NCI-H2171 (cell line): Measurements from ENCODE around the gene SCIN.
"Not testable (repeated sequence)": the region's sequence is repeated elsewhere in the genome, so short reads cannot be mapped to it uniquely, and the experiment has no call there.

Experiments
- DNase-seq: peaks from one replicate; lab custom pipeline; 2025; lab: John Stamatoyannopoulos, UW

The SCIN gene

DNA sequence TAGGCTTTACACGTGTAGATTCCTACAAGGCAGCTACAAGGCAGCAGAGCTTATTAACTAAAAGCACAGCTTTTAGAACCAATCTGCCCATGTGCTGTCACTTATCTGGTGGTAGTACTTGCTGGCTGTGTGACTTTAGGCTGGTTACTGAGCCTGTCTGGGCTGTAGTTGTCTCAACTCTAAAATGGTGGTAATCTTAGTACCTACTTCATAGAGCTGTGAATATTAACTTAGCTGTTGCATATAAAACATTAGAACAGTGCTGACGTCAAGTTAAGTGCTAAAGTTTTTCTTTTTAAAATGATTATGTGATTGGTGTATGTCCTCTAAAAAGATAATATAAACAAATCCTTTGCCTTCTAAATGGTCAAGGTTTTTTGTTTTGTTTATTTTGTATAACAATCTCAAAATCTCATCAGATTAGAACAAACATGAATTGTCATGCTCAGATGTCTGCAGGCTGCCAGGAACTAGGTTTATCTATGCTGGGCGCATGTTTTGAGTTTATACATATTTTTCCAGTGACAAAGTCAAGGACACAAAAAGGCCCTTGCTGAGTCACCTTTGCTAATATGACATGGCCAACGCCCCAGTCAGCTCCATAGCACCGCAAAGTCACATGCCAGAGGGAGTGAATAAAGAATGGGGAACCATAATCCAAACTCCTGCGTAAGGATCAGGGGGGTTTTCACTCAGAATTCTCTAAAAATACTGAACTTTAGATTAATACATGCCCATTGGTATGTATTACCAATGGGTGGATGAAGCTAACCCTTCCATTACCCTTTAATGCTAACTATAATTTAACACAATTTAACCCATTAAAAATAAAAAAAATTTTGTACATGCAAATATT is 77.1 kb downstream of the SCIN start:
- DNase-seq = no peak

DNA sequence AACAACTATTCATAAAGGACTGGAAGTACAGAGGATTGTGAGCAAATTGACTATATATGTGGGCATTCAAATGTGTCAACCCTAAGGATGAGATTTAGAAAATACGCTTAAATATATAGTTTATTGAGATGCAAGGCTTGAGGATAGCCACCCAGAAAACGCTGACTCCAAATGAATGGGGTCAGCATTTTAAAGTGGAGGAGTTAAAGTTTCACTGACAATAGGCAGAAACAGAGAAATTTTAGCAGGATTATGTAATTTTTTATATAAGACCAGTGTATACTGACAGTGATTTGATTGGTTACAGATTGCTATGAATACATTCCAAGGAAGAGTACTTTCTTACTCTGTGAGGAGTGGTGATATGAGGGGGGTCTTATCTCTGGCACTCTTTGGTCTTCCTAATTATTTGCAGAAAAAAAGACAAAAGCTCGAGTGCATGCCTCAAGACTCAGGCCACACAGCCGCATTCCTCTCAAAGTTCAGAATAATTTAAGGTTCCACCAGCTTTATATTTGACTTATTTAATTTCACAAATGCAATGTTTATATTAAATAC is 78.3 kb downstream of the SCIN start:
- DNase-seq = no peak

- DNase-seq = no peak
These were observed 78.8 kb downstream of the SCIN start for GRCh38 chr7:12649348-12649747.

- no peak for DNase-seq
These were observed 79.6 kb downstream of the SCIN start for GRCh38 chr7:12650080-12650479.

DNA sequence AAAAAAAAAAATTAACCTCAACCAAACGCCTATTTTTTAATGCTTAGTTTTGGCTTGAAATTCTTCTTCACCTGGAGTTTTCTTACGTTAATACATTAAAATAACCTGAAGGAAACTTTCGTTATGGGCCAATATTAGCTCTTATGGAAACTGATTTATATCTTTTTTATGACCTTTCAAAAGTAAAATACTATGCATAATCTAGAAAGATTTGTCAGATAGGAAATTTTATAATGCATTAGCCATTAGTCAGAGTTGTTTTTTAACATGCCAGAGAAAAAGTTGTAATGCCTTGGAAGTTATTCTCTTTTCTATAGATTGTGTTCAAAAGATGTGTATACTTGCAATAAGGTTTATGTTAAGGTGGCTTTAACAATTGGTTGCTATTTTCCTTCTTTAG is 82.6 kb downstream of the SCIN start:
- DNase-seq = no peak

GRCh38 chr7:12653518-12653917 is 83.0 kb downstream of the SCIN start:
- DNase-seq = peak; percentile 20

- no peak for DNase-seq
These were observed 84.6 kb downstream of the SCIN start for GRCh38 chr7:12655161-12655560.

DNA sequence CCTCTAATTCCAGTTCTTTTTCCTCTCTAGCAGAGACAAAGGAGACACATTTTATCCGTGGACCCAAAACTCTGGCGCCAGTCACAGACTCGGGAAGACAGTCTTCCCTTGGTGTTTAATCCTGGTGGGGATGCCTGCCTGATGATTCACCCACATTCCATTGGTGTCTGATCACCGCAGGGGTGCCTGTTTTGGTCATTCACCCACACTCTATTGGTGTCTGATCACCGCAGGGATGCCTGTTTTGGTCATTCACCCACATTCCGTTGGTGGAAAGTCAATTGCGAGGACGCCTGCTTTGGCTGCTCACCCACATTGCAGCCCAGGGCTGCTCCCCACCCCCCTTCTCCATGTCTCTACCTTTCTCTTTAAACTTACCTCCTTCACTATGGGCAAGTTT is 89.9 kb downstream of the SCIN start:
- DNase-seq = not testable (repeated sequence)

DNA sequence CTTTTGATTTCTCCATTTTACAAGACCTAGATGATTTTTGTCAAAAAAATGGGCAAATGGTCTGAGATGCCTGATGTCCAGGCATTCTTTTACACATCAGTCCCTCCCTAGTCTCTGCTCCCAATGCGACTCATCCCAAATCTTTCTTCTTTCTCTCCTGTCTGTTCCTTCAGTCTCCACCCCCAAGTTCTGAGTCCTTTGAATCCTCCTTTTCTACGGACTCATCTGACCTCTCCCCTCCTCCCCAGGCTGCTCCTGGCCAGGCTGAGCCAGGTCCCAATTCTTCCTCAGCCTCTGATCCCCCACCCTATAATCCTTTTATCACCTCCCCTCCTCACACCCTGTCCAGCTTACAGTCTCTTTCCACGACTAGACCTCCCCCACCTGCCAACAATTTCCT is 90.5 kb downstream of the SCIN start:
- not testable (repeated sequence) for DNase-seq

DNA sequence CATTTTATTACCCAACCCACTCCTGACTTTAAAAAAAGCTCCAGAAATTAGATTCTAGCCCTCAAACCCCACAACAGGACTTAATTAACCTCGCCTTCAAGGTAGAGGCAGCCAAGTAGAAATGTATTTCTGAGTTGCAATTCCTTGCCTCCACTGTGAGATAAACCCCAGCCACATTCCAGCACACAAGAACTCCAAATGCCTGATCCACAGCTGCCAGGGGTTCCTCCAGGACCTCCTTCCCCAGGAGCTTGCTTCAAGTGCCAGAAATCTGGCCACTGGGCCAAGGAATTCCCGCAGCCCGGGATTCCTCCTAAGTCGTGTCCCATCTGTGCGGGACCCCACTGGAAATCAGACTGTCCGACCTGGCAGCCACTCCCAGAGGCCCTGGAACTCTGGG is 91.1 kb downstream of the SCIN start:
- DNase-seq = no peak

GRCh38 chr7:12670000-12670729 is 99.6 kb downstream of the SCIN start:
- DNase-seq = peak; percentile 10

DNA sequence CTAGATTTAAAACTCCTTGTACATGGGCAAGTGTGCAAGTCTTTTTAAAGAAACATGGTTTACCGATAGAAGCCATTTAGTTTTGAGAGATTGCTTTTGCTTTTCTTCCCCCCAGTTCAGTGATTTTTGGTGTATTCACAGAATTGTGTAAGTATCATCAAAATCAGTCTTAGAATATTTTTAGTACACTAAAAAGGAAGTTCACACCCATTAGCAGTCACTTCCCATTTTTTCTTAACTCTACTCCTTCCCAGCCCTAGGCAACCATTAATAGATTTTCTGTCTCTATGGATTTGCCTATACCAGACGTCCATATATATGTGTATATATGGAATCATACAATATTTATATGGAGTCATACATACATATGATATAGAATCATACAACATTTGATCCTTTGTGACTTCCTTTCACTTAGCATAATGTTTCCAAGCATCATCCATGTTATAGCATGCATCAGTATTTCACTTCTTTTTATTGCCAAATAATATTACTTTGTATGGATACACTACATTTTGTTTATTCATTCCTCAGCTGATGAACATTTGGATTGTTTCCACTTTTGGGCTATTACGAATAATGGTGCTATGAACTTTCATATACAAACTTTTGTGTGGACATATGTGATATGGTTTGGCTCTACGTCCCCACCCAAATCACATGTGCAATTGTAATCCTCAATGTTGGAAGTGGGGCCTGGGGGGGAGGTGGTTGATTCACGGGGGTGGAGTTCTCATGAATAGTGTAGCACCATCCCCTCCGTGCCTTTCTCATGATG is 100.4 kb downstream of the SCIN start:
- no peak for DNase-seq

GRCh38 chr7:12673436-12673835 is 102.9 kb downstream of the SCIN start:
- peak; percentile 6 for DNase-seq

GRCh38 chr7:12674053-12674452 is 103.5 kb downstream of the SCIN start:
- DNase-seq = no peak

GRCh38 chr7:12674861-12675260 is 104.3 kb downstream of the SCIN start:
- DNase-seq = no peak

DNA sequence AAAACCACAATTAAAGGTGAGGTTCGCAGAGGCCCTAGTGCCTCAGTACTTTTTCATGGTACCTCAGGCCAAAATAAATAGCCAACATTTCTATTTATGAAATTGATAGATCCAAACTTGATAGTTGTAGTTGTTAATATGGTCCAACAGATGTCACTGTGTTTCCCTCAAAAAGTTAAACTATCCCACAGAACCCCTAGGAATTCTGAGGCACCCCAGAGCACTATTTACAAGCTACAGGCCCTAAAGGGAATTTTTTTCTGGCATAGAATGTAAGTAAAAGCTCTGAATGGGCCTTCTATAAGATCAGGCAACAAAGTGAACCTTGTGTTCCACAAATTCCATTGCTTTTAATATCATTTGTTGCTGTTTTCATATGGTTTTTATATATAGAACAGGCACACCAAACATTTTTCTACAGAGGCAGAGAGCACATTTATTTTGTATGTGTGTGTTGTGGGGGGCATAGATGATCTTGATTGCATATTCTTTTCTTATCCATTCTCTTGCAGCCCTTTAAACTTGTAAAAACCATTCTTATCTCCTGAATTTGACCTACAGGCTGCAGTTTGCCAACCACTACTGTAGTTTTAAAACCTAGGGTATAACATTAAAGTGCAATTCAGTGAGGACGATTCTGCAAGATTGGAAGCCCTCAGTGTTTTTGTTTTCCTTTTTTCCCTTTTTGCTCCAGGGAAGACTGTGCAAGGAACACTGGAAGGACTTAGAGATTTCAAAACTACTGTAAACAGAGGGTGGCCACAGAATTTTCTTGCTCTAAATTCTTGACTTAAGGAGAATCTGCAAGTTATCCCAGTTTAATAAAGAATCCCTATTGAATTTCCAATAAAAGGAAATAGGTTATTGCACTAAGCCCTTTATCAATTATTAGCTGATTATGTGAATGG is 113.4 kb downstream of the SCIN start:
- no peak for DNase-seq

DNA sequence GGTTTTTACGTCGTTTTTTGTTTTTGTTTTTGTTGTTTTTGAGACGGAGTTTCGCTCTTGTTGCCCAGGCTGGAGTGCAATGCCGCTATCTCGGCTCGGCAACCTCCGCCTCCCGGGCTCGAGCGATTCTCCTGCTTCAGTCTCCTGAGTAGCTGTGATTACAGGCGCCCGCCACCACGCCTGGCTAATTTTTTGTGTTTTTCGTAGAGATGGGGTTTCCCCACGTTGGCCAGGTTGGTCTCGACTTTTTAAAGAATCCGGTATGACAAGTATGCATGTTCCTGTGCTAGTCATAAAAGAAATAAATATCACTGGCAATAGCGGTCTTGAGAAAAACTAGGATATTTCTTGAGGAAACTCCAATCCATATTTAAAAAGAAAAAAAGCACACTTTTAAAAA is 114.2 kb downstream of the SCIN start:
- no peak for DNase-seq

GRCh38 chr7:12685550-12685949 is 115.0 kb downstream of the SCIN start:
- DNase-seq = no peak

DNA sequence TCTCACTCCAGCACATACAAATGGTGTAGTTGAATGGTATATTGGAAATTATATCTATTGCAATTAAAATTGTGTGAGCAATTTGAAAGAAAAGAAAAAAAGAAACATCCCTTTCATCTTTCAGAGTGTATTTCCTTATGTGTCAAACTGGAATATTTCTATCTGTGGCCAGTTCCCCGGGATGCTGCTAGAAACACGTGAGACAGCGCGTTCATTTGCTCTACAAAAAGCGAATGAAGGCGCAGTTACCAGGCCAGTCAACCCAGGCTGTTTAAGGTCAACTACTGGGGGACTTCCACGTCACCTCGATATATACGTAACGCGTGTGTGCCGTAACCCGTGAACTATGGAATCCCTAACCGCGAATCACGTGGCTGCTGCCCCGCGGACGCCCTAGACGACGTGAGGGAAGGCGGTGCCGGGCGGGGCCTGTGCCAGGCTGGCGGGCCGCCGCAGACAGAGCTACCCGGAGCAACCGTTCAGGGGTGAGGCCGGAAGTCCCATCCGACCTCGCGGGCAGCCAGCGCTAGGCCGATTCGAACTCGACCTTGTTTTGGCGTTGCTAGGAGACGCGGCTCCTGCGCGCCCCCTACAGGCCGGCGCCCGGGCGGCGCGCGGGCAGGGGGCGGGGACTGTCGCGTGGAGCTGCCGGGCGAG is 115.8 kb downstream of the SCIN start:
- DNase-seq = peak; percentile 93

DNA sequence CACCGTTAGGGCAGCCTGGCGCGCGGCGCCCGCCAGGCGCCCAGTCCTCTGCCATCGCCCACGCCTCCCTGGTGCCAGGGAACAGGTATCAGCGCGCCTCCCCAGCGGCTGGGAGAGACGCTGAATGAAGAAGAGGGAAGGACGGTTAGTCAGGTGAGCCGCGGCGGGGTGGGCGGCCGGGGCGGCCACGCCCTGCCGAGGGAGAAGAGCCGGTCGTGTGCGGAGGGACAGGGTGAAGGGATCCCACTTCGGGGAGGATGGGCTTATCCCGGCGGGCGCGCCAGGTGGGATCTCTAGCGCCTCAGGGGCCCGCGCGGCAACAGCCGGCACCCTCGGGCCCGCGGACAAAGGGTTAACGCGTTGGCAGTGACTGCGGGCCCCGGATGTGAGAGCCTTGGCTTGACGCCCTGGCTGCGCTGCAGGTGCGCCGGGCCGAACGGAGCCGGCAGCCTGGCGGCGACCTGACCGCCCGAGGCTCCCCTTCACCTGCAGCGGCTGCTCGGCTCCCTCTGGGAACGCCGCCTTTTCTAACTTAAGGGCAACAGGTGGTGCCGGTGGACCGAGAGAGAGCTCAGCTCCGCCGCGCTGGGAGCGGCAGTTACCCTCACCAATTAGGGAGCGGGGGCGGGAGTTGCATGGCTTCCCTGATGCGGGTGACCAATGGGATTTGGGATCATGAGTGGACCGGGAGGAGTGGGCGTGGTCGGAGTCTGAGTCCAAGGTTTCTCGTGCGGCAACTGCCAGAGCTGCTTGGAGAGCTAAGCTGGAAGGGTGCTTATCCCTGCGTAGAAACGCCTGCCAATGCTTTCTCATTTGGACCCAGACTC is 116.6 kb downstream of the SCIN start, which contains the start of gene ARL4A:
Gene ARL4A, plus strand, starts transcription at position 743 of the 827 bp plus-strand sequence. CDS start 622 bp downstream, outside the sequence.
- peak; percentile 99 for DNase-seq
